ENCODE data around the gene P4HA1. TPM values are rescaled to one million over a fixed set of nuclear protein-coding genes. Genes with fewer than 3 reads are reported as not detected.
"Not testable (repeated sequence)": the region's sequence is repeated elsewhere in the genome, so short reads cannot be mapped to it uniquely, and the experiment has no call there.

The P4HA1 gene
- total and polyA plus RNA-seq, 10 donors, result 5.3 to 74.1 (median 28.0) TPM

DNA sequence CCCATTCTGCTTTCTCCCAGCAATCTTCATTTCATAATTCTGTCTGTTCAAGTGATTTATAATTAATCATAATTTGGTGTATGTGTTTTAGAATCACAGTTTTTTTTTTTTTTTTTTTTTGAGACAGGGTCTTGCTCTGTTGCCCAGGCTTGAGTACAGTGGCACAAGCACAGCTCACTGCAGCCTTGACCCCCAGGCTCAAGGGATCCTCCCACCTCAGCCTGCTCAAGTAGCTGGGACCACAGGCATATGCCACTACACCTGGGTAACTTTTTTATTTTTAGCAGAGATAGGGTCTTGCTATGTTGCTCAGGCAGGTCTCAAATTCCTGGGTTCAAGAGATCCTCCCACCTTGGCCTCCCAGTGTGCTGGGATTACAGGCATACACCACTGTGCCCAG is 92.8 kb downstream of the P4HA1 start:
- no peaks in the 10 kb centered on the region for H3K4me1 ChIP-seq
- no peak for DNase-seq
- peaks cover 0 to under 1% (median 0%) of the 10 kb centered on the region in 8 donors for H3K9me3 ChIP-seq
- intact Hi-C loops (cut with DNase I; ENCODE audit: low total_unique reads), result no loop called here
- no peak overlapping the region for H3K4me3 ChIP-seq
- no peak overlapping the region for H3K27ac ChIP-seq
- H3K36me3 ChIP-seq, result peaks cover 0 to 60% (median 32%) of the 10 kb centered on the region in 6 donors
- TF ChIP-seq POLR2A (IDR thresholded peaks at IDR 0.05) (no peak), POLR2AphosphoS5 (IDR thresholded peaks at IDR 0.05) (no peak)
- TF ChIP-seq, protein P1, sequence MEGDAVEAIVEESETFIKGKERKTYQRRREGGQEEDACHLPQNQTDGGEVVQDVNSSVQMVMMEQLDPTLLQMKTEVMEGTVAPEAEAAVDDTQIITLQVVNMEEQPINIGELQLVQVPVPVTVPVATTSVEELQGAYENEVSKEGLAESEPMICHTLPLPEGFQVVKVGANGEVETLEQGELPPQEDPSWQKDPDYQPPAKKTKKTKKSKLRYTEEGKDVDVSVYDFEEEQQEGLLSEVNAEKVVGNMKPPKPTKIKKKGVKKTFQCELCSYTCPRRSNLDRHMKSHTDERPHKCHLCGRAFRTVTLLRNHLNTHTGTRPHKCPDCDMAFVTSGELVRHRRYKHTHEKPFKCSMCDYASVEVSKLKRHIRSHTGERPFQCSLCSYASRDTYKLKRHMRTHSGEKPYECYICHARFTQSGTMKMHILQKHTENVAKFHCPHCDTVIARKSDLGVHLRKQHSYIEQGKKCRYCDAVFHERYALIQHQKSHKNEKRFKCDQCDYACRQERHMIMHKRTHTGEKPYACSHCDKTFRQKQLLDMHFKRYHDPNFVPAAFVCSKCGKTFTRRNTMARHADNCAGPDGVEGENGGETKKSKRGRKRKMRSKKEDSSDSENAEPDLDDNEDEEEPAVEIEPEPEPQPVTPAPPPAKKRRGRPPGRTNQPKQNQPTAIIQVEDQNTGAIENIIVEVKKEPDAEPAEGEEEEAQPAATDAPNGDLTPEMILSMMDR (IDR thresholded peaks at IDR 0.05 in 8 of 11, conservative IDR thresholded peaks at IDR 0.05 in 3 of 11), result no peak
- H3K27me3 ChIP-seq (replicated peaks in 1 of 7), result no peaks in the 10 kb centered on the region

DNA sequence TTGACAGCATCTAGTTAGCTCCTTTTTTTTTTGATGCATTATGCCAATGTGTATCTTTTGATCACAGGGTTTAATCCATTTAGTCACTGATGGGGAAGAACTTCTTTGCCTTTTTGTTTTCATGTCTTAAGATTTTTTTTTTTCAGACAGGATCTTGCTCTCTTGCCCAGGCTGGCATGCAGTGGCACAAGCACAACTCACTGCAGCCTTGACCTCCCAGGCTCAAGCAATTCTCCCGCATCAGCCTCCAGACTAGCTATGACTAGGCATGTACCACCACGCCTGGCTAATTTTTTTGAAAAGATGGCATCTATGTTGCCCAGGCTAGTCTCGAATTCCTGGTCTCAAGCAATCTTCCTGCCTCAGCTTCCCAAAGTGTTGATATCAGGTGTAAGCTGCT is 95.7 kb downstream of the P4HA1 start:
- no peak overlapping the region for H3K27ac ChIP-seq
- no peaks in the 10 kb centered on the region for H3K27me3 ChIP-seq (replicated peaks in 1 of 7)
- H3K4me1 ChIP-seq, result no peaks in the 10 kb centered on the region
- intact Hi-C loops (cut with DNase I; ENCODE audit: low total_unique reads), result no loop called here
- TF ChIP-seq POLR2A (IDR thresholded peaks at IDR 0.05), result no peak
- TF ChIP-seq, protein P1 (IDR thresholded peaks at IDR 0.05 in 8 of 11, conservative IDR thresholded peaks at IDR 0.05 in 3 of 11), result no peak
- TF ChIP-seq POLR2AphosphoS5 (IDR thresholded peaks at IDR 0.05), result no peak
- no peak overlapping the region for H3K4me3 ChIP-seq
- H3K36me3 ChIP-seq, result peaks cover 0 to 31% (median 13%) of the 10 kb centered on the region in 6 donors
- 92 to 100% (median 96%) methylated on average over 3 of the region's 3 CpGs for WGBS, 5 donors
- peaks cover 0 to 26% (median 22%) of the 10 kb centered on the region in 8 donors for H3K9me3 ChIP-seq
- DNase-seq, result no peak

DNA sequence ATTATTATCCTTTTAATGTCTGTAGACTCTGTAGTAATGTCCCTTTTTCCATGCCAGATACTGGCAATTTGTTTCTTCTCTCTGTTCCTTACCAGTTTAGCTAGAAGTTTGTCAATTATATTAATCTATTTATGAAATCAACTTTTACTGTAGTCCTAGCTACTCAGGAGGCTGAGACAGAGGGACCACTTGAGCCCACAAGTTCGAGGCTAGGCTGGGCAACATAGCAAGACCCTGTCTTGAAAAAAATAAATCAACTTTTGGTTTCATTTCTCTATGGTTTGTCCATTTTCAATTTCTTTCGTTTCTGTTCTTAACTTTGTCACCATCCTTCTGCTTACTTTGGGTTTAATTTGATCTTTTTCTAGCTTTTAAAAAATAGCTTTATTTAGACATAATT is 99.6 kb downstream of the P4HA1 start:
- WGBS, 5 donors, result 93 to 99% (median 96%) methylated on average over 2 of the region's 2 CpGs
- TF ChIP-seq, protein P1 (IDR thresholded peaks at IDR 0.05 in 8 of 11, conservative IDR thresholded peaks at IDR 0.05 in 3 of 11), result no peak
- TF ChIP-seq POLR2A (IDR thresholded peaks at IDR 0.05) (no peak), POLR2AphosphoS5 (IDR thresholded peaks at IDR 0.05) (no peak)
- no peak overlapping the region for H3K4me3 ChIP-seq

DNA sequence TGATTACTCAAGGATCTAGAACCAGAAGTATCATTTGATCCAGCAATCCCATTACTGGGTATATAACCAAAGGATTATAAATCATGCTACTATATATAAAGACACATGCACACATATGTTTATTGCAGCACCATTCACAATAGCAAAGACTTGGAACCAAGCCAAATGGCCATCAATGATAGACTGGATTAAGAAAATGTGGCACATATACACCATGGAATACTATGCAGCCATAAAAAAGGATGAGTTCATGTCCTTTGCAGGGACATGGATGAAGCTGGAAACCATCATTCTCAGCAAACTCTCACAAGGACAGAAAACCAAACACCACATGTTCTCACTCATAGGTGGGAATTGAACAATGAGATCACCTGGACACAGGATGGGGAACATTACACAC is 101.2 kb downstream of the P4HA1 start:
- H3K36me3 ChIP-seq; DNase-seq; H3K4me3 ChIP-seq; H3K27ac ChIP-seq; intact Hi-C loops (cut with DNase I; ENCODE audit: low total_unique reads); H3K4me1 ChIP-seq; H3K27me3 ChIP-seq (replicated peaks in 1 of 7): not testable (repeated sequence)
- H3K9me3 ChIP-seq, result peaks cover 0 to 39% (median 27%) of the 10 kb centered on the region in 8 donors

More for the DNA sequence above, 99.6 kb downstream of the P4HA1 start:
- H3K4me1 ChIP-seq, result no peaks in the 10 kb centered on the region
- no peaks in the 10 kb centered on the region for H3K27me3 ChIP-seq (replicated peaks in 1 of 7)
- peaks cover 0 to 39% (median 27%) of the 10 kb centered on the region in 8 donors for H3K9me3 ChIP-seq
- no peak overlapping the region for H3K27ac ChIP-seq
- DNase-seq, result no peak
- H3K36me3 ChIP-seq, result peaks cover 0 to 5% (median 0%) of the 10 kb centered on the region in 6 donors
- intact Hi-C loops (cut with DNase I; ENCODE audit: low total_unique reads), result no loop called here

DNA sequence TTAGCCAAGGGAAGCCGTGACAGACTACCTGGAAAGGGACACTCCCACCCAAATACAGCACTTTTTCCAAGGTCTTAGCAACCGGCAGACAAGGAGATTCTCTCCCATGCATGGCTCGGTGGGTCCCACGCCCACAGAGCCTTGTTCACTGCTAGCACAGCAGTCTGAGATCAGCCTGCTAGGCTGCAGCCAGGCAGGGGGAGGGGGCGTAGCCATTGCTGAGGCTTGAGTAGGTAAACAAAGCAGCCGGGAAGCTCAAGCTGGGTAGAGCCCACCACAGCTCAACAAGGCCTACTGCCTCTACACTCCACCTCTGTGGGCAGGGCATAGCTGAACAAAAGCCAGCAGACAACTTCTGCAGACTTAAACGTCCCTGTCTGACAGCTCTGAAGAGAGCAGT is 106.9 kb downstream of the P4HA1 start:
- H3K27me3 ChIP-seq (replicated peaks in 1 of 7); H3K9me3 ChIP-seq; H3K4me3 ChIP-seq; H3K4me1 ChIP-seq; intact Hi-C loops (cut with DNase I; ENCODE audit: low total_unique reads); DNase-seq; H3K27ac ChIP-seq: not testable (repeated sequence)
- WGBS, 5 donors, result 83 to 95% (median 86%) methylated on average over 7 of the region's 7 CpGs
- peaks cover 0 to 14% (median 0%) of the 10 kb centered on the region in 6 donors for H3K36me3 ChIP-seq

DNA sequence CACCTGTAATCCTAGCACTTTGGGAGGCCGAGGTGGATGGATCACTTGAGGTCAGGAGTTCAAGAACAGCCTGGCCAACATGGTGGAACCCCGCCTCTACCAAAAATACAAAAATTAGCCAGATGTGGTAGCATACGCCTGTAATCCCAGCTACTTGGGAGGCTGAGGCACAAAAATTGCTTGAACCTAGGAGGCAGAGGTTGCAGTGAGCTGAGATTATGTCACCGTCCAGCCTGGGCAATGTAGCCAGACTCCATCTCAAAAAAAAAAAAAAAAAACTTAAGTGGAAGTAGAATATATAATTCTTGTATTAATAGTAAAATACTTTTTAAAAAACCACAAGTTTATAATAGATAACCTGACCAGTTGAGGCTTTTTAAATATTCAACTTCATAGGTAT is 112.0 kb downstream of the P4HA1 start:
- peaks cover 0 to 34% (median 21%) of the 10 kb centered on the region in 8 donors for H3K9me3 ChIP-seq
- DNase-seq; H3K27ac ChIP-seq; intact Hi-C loops (cut with DNase I; ENCODE audit: low total_unique reads); H3K4me1 ChIP-seq; H3K36me3 ChIP-seq; H3K4me3 ChIP-seq: not testable (repeated sequence)
- peaks cover 0 to 17% (median 0%) of the 10 kb centered on the region in 7 donors for H3K27me3 ChIP-seq (replicated peaks in 1 of 7)
- WGBS, 5 donors, result 88 to 100% (median 96%) methylated on average over 4 of the region's 4 CpGs

Data from spleen (tissue), 11 donors.